ENCODE measurements around the gene PXT1. TPM values are rescaled to one million over a fixed set of nuclear protein-coding genes. Genes with fewer than 3 reads are reported as not detected.

The PXT1 gene
- total and polyA plus RNA-seq, 9 of the 15 experiments (the other 6 are each of a cell fraction or from before 2014, with no cell fraction given), result 0.09 to 0.11 (median 0.10) TPM; not detected in 5

DNA sequence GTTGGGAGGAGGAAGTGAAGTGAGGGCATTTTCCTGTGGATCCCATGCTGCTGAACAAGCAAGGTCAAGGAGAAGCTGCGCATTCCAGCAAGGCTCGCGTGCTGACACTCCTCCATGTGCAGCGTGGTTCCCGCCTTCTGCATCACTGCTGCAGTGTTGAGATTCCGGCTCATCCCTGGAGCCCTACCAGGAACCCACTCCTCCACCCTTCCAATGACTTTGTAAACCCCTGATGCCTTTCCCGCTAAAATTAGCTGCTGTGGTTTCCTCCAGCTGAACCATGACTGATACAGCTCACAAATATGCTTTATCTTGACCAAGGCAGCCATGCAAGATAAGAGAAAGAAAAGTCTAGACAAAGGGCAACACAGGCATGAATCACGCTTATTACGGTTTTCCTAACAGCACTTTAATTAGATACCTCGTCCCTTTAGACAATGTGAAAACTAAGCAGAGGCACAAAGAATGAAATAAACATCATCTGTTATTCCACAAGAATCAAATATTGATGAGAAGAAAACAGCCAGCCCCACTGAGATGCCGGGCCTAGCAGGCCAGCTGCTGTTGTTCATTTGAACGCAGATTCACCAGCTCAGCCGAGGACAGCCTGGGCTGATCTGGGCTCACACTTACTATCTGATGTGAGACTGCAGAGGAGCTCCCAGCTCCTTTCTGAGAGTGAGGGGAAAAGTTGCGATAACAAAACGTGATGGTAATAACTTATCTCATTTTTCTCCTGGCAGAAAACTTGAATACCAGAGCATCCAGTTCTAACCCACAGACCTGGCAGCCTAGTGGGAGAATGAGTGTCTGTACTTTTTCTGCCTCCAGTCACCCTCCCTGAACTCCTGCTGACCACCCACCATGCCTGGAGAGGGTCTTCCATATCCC, 91.7 kb downstream of the PXT1 start:
- Histone ChIP-seq H2AFZ (ENCODE audit: low read depth, low read length) (no peak overlapping the region), H3K4me1 (replicated peaks in 1 of 2; ENCODE audit: control insufficient read depth in 2 of 2, insufficient read depth in 2 of 2, low read length in 2 of 2) (peaks cover 27 to 33% of the 10 kb centered on the region in 2 experiments), H3K36me3 (ENCODE audit: control insufficient read depth, insufficient read depth, low read length) (no peaks in the 10 kb centered on the region), H3K4me3 (no peak overlapping the region), H3K4me2 (ENCODE audit: insufficient read depth, low read length) (peak overlapping the region; percentile 8; the same call in 1 of the 2 replicates), H3K79me2 (ENCODE audit: control insufficient read depth, insufficient read depth, low read length) (no peaks in the 10 kb centered on the region), H3K9me1 (ENCODE audit: control insufficient read depth, insufficient read depth, low read length) (no peaks in the 10 kb centered on the region), H3K9me3 (replicated peaks; ENCODE audit: control insufficient read depth, insufficient read depth, low read depth, low read length) (peaks cover 5% of the 10 kb centered on the region; the same call in 1 of the 2 replicates), H3K27ac (ENCODE audit: extremely low read depth, low read depth, low read length) (no peak overlapping the region), H4K20me1 (replicated peaks; ENCODE audit: control insufficient read depth, insufficient read depth, low read length) (peaks cover 9% of the 10 kb centered on the region; the same call in 1 of the 2 replicates), H3K27me3 (ENCODE audit: control insufficient read depth in 2 of 2, insufficient read depth in 2 of 2, low read length in 2 of 2) (no peaks in the 10 kb centered on the region), H3K9ac (ENCODE audit: insufficient read depth in 1 of 2, low read depth in 2 of 2, low read length in 2 of 2) (0 out of 4 replicates have a peak overlapping the region, but pooled peaks of 1 of the 2 experiments have one; percentile 6)
- in situ Hi-C loops (cut with MboI) (no loop called here), intact Hi-C loops (cut with micrococcal nuclease) (no loop called here)
- ATAC-seq, result peak; percentile 72
- CTCF ChIA-PET (ENCODE audit: low intra/inter-chr PET ratio), result no interaction called here
- POLR2A ChIA-PET, result interaction anchor here (0.6 to 2.2 kb wide), 13 partner anchors 10 to 417 kb away, joined by 3 to 20 read pairs (median 3); partner anchors contain the start of gene BNIP5
- WGBS (ENCODE audit: insufficient coverage, low coverage, missing lambda C conversion rate), result 1% methylated on average over 15 of the region's 15 CpGs
- BruUV-seq (replicated peaks), result no TSS peak
- DNase-seq (ENCODE audit: extremely low read depth in 1 of 4, low spot score in 3 of 4), result peak; percentile 67 to 88 (median 73)
- FAIRE-seq, result peak; percentile 85
- TF ChIP-seq CXXC5 (CRISPR knock-in tag; IDR thresholded peaks at IDR 0.05), result peak; percentile 82
- TF ChIP-seq FOXK2 (conservative IDR thresholded peaks at IDR 0.05 in 1 of 2, IDR thresholded peaks at IDR 0.05 in 1 of 2; ENCODE audit: low read depth in 2 of 2), result peak; percentile 62 to 82
- TF ChIP-seq FUS (optimal IDR thresholded peaks at IDR 0.05; ENCODE audit: low read depth, low read length), result no peak
- TF ChIP-seq ELF4 (CRISPR knock-in tag; IDR thresholded peaks at IDR 0.05), result peak; percentile 90
- TF ChIP-seq KLF10 (CRISPR knock-in tag; IDR thresholded peaks at IDR 0.05), result no peak
- peak; percentile 5 to 14; a peak in 1 of 4 replicates for TF ChIP-seq RAD21 (CRISPR knock-in tag; conservative IDR thresholded peaks at IDR 0.05 in 1 of 2, IDR thresholded peaks at IDR 0.05 in 1 of 2)
- TF ChIP-seq ZNF785 (CRISPR knock-in tag; IDR thresholded peaks at IDR 0.05), result no peak
- TF ChIP-seq SP2 (IDR thresholded peaks at IDR 0.05; ENCODE audit: extremely low read depth, low read depth, low read length, poor library complexity, severe bottlenecking), result no peak
- TF ChIP-seq ZNF76 (CRISPR knock-in tag; IDR thresholded peaks at IDR 0.05; ENCODE audit: borderline replicate concordance), result 0 out of 2 replicates have a peak, but pooled peaks have one; percentile 50
- no peak for TF ChIP-seq RBM14 (IDR thresholded peaks at IDR 0.05; ENCODE audit: borderline replicate concordance, insufficient read depth, low read depth, low read length)
- TF ChIP-seq ZKSCAN8 (CRISPR knock-in tag; IDR thresholded peaks at IDR 0.05), result no peak; the same call in 1 of the 2 replicates
- TF ChIP-seq, protein P1, sequence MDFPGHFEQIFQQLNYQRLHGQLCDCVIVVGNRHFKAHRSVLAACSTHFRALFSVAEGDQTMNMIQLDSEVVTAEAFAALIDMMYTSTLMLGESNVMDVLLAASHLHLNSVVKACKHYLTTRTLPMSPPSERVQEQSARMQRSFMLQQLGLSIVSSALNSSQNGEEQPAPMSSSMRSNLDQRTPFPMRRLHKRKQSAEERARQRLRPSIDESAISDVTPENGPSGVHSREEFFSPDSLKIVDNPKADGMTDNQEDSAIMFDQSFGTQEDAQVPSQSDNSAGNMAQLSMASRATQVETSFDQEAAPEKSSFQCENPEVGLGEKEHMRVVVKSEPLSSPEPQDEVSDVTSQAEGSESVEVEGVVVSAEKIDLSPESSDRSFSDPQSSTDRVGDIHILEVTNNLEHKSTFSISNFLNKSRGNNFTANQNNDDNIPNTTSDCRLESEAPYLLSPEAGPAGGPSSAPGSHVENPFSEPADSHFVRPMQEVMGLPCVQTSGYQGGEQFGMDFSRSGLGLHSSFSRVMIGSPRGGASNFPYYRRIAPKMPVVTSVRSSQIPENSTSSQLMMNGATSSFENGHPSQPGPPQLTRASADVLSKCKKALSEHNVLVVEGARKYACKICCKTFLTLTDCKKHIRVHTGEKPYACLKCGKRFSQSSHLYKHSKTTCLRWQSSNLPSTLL (IDR thresholded peaks at IDR 0.05), result no peak
- TF ChIP-seq MXI1 (IDR thresholded peaks at IDR 0.05; ENCODE audit: low read depth, low read length), result no peak
- TF ChIP-seq HDAC2 (IDR thresholded peaks at IDR 0.05), result peak; percentile 97
- no peak for TF ChIP-seq RBM17 (IDR thresholded peaks at IDR 0.05; ENCODE audit: borderline replicate concordance, low read depth, low read length)
- TF ChIP-seq ETS2 (tag; IDR thresholded peaks at IDR 0.05; ENCODE audit: borderline replicate concordance, poor library complexity, severe bottlenecking), result no peak
